ENCODE data around the gene REPS1.
"Not testable (repeated sequence)": the region's sequence is repeated elsewhere in the genome, so short reads cannot be mapped to it uniquely, and the experiment has no call there.

The REPS1 gene

DNA sequence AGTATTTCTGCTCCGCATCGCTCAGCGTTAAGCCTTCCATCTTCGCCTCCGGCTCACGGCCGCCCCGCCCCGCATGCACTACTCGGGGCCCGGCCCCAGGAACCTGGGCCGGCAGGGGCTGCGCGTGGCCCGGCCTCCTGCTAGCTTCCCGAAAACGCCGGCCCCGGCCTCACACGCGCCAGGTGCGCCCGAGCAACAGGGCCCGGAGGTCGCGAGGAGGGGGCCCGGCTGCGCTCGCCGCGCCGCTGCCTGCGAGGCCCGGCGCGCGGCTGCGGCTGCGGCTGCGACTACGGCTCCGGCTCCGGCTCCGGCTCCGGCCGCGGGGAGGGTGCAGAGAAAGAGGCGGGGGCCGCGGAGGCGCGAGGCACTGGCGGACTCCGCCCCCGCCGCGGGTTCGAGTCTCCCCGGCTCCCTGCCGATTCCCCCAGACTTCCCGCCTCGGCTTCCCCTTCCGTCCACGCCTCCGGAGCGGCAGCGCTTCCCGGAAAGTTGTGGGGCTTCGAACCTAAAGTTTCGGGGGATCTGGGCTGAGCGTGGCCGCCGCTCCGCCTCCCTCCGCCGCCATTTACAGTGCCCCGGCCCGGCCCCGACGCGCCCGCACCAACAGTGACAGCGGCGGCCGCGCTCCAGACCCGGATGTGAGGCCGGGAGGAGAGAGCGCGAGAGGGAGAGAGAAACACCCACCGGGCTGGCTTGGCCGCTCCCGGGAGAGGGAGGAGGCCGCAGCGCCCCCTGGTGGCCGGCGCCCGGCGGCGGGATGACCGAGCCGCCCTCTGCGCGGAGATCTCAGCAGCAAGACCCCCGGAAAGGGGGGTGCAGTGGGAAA, at the start of gene REPS1:
TSS of gene REPS1 (minus strand) at position 611 of the 826 bp plus-strand sequence. CDS start at position 40, 571 bp downstream.
- peak; percentile 92 for DNase-seq

DNA sequence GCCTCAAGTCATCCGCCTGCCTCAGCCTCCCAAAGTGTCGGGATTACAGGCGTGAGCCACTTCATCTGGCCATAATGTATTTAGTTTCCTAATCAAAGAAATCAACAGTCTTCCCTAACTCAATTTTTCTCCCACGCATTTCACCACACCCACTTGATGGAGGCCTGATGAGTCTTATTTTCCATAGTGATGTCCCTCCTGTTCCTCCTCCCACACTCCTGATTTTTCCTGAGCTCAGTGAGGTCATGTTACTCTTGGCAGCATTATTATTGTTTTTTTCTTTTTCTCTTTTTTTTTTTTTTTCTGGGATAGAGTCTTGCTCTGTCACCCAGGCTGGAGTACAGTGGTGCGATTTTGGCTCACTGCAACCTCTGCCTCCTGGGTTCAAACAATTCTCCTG, 49.4 kb upstream of the REPS1 start:
- DNase-seq, result no peak

DNA sequence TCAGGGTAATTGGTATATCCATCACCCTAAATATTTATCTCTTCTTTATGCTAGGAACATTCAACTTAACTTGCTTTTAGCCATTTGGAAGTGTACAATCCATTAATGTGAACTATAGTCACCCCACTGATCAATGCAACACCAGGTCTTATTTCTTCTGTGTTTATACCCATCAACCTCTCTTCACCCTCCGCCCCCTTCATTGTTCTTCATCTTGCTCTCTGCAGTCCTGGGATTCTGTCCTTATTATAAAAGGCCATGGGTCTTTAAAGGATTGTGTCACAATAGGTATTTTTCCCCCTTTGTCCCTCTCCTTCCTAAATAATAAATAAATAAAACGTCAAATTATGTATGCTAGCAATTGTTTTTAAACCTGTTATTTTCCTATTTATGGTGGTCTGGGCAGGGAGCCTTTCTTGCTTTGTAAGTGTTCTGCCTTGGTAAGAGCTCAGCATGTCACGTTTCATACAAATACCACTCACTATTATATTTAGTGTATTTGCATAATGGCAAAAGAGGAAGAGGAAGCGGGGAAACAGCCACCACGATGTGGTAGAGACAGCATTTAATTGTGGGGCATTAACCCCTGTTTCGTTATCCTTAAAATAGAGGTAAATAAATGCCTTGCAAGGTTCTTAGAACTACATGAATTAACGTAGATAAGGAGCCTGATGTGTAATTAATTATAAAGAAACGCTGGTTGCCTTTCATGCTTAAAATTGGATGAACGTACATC, 42.3 kb upstream of the REPS1 start:
- no peak for DNase-seq

GRCh38 chr6:139029470-139030227, 41.6 kb upstream of the REPS1 start:
- DNase-seq, result no peak

DNA sequence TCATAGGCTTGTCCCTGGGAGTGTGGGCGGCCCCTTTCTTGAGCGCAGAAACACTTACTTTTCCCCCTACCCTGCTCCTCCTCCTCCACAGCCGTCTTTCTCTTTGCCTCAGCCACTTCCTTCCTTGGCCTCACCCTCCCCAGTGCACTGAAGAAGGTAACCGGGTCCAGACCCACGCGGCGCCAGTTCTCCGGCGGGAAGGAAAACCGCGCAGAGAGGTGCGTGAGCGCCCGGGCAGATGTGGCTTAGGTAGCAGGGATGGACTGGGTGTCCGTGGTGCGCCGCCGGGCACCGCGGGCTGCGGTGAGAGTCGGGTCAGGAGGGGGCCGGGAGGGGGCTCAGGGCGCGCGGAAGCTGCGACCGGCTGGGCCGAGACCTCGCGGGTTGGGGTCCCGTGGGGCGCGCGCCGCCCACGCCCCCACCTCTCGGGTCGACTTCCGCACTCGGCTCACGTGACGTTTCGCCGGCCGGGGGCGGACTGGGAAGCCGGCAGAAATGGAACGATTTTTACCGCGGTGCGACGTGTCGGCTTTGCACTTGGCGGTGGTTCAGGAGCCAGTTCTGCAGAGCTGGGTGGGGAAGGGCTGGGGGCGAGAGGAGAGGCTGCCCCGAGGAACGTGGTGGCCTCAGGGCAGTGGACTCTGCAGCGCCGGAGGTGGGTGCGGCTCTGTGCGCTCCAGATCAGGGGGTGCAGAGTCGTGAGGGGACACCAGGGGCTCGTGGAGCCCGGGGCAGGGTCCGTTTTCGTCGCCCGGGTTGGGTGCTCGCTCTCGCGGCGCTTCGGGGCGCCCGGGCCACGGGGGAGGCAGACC, 40.8 kb upstream of the REPS1 start, which contains the start of gene ABRACL:
TSS of gene ABRACL (plus strand) at position 88 of the 812 bp plus-strand sequence. CDS start 5,416 bp downstream, outside the sequence.
- DNase-seq, result peak; percentile 76

DNA sequence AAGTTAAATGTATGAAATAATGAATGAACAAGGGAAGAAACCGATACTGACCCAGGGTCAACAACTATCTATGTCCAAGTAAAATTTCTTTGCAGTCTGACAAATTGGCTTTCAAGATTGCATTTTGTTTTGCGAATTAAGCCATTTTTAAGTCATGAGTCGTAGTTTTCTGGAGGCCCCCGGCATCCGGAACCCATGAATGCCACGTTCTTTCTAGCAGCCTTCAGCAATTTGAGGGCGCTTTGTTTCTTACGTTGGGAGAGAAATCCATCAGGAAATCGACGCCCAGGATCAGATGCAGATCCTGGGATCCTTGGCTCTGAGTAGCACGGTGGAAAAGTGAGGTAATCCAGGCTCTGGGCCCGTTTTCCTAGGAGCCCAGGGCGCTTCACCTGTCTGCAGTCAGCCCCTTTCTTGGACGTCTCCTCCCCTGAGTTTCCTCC, 40.2 kb upstream of the REPS1 start:
- DNase-seq, result no peak

DNA sequence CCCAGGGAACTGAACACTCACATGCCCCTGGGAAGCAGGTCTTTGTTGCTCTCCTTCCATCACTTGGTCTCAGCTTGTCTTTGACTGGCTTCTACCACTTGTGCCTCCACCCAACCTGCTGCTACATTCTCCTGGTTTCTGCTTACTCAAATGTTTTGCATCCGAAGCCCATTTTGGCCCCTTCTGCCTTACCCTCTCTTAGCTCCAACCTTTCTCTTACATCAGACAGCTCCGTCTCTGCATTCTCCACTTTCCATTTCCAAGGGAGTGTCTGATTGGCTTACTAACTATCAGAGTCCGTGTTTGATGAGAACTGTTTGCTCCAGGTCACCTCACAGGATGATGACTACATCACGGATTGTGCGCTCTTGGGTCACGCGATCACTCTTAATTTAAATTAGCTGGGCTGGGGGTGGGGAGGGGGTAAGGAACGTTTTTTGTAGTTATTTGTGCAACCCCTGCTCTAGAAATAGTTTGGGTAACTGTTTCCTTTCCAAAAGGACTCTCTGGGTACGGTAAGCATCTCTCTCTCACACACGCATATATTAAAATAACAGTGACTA, 39.6 kb upstream of the REPS1 start:
- peak; percentile 34 for DNase-seq

DNA sequence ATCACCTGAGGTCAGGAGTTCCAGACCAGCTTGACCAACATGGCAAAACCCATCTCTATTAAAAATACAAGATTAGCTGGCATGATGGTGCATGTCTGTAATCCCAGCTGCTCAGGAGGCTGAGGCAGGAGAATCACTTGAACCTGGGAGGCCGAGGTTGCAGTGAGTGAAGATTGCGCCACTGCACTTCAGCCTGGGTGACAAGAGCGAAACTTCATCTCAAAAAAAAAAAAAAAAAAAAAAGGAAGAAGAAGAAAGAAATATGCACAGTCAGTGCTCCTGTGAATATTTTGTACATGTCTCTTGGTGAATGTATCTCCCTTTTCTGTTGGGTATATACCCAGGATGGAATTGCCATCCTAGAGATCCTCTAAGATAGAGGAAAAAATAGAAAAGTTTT, 37.4 kb upstream of the REPS1 start:
- DNase-seq, result not testable (repeated sequence)

DNA sequence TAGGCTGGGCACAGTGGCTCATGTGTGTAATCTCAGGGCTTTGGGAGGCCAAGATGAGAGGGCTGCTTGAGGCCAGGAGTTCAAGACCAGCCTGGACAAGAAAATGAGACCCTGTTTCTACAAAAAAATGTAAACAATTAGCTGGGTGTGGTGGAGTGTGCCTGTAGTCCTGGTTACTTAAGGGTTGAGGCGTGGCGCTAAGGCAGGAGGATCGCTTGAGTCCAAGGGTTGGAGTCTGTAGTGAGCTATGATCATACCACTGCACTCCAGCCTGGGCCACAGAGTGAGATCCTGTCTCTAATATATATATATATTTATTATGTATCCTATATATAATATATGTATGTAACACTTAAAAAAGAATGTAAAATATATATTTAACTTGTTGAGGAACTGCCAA, 32.6 kb upstream of the REPS1 start:
- no peak for DNase-seq

DNA sequence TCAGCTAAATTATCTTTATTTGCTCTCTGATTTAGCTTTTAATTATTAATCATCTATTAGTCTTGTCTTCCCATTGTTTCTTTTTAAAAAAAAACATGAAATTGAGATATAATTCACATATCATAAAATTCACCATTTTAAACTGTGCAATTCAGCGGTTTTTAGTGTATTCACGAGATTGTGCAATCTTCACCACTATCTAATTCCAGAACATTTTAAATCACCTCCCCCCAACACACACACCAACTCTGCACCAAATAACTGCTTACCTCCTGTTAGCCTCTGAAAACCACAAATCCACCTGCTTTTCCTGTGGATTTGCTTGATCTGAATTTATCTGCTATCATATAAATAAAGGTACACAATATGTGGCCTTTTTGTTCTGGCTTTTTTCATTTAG, 31.7 kb upstream of the REPS1 start:
- no peak for DNase-seq

- DNase-seq, result no peak
Measured at GRCh38 chr6:139017227-139017626, 29.2 kb upstream of the REPS1 start.

- DNase-seq, result no peak
Measured at GRCh38 chr6:139016337-139017213, 28.5 kb upstream of the REPS1 start.

DNA sequence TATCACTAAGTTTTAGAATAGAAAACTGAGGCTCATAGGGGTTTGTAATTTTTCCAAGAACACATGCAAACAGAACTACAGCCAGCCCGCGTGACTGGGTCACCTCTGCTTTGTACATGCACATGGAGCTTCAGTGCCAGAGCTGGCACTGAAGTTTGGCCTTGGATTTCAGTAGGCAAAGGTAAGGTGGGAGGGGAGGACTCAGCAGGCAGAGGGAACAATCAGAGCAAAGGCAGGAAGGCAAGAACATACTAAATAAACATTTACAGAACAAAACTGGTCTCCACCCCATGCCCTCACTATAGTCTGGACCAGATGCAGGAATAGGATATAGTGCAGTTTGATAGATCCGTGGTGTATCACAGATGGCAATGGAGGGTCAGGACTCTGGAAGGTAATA, 26.9 kb upstream of the REPS1 start:
- no peak for DNase-seq

DNA sequence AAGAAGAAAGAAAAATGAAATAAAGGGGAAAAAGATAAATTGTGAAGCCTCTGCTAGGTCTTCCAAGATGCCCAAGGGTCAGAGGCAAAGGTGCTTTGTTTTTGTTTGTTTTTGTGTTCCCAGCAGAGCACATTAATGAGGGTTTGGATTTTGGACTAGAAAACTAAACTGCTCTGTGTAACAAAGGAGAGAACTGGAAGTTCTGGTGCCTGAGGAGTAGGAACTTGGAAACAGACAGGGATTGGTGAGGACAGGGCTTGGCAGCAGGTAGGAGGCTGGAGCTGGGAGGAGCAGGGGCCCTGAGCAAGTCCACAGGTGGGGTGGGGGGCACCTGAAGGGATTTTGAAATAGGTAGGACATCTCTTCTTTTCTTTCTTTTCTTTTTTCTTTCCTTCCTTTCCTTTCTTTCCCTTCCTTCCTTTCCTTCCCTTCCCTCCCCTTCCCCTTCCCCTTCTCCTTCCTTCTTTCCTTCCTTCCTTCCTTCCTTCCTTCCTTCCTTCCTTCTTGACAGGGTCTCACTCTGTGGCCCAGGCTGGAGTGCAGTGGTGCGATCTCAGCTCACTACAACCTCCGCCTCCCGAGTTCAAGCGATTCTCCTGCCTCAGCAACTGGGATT, 25.2 kb upstream of the REPS1 start:
- DNase-seq, result no peak

DNA sequence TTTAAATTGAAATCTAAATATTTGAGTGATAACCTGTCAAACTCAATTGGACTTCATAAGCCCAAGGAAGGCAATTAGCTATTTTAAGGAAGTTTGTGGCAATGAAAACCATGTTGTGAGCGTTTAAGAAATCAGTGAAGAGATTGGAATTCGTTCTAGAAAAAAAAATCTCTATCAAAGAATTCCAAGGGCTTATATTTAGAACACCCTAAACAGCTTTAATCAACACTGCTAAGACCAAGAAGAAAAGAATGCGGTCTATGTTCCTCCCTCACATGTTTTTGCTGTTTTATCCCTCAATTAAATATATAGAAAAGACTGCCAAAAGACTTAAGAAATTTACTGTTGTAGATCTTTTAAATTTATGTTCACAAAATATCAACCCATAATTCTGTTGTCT, 23.9 kb upstream of the REPS1 start:
- no peak for DNase-seq

GRCh38 chr6:139010674-139011073, 22.6 kb upstream of the REPS1 start:
- DNase-seq, result no peak

DNA sequence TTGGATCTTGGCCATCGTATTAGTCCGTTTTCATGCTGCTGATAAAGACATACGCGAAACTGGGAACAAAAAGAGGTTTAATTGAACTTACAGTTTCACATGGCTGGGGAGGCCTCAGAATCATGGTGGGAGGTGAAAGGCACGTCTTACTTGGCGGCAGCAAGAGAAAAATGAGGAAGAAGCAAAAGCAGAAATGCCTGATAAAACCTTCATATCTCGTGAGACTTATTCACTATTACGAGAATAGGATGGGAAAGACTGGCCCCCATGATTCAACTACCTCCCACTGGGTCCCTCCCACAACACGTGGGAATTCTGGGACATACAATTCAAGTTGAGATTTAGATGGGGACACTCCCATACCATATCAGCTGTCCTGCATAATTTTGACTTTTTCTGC, 20.1 kb upstream of the REPS1 start:
- DNase-seq, result no peak

GRCh38 chr6:139007428-139007827, 19.4 kb upstream of the REPS1 start:
- DNase-seq, result no peak

GRCh38 chr6:139006477-139006876, 18.4 kb upstream of the REPS1 start:
- no peak for DNase-seq

- DNase-seq, result no peak
Measured at GRCh38 chr6:139003751-139004150, 15.7 kb upstream of the REPS1 start.
